Nephron (organoid): Measurements from ENCODE around the gene COPS3.
"Not testable (repeated sequence)": the region's sequence is repeated elsewhere in the genome, so short reads cannot be mapped to it uniquely, and the experiment has no call there.

Source experiments
- H3K27ac Mint-ChIP-seq, 3 experiments: 2 replicates each; pipeline ENCODE4 v1.8.0; 2020; ENCODE audit warnings: mixed read lengths in 3 of 3, mild to moderate bottlenecking in 2 of 3, moderate library complexity in 1 of 3
- H3K27me3 Mint-ChIP-seq: 2 replicates; pipeline ENCODE4 v1.8.0; 2021; ENCODE audit warnings: low read depth, mild to moderate bottlenecking, moderate library complexity, mixed read lengths
- H3K36me3 Mint-ChIP-seq: 2 replicates; pipeline ENCODE4 v1.8.0; 2020; ENCODE audit warnings: low read depth, mixed read lengths
- H3K4me1 Mint-ChIP-seq: 2 replicates; pipeline ENCODE4 v1.8.0; 2020; ENCODE audit warnings: mixed read lengths
- H3K4me3 Mint-ChIP-seq, 3 experiments: 2 replicates each; pipeline ENCODE4 v1.8.0; 2020; ENCODE audit warnings: mild to moderate bottlenecking in 3 of 3, mixed read lengths in 3 of 3, moderate library complexity in 2 of 3
- H3K9me3 Mint-ChIP-seq: 2 replicates; pipeline ENCODE4 v1.8.0; 2020; ENCODE audit warnings: mixed read lengths
- TF ChIP-seq, protein P1 (sequence below), 3 experiments: fragments of 200-600 bp; sonication (generic); IDR thresholded peaks; one replicate each; pipeline ENCODE4 v1.5.0; 2021; ENCODE audit warnings: antibody characterized with exemption in 3 of 3; ENCODE audit not compliant: unreplicated experiment in 3 of 3

The COPS3 gene

DNA sequence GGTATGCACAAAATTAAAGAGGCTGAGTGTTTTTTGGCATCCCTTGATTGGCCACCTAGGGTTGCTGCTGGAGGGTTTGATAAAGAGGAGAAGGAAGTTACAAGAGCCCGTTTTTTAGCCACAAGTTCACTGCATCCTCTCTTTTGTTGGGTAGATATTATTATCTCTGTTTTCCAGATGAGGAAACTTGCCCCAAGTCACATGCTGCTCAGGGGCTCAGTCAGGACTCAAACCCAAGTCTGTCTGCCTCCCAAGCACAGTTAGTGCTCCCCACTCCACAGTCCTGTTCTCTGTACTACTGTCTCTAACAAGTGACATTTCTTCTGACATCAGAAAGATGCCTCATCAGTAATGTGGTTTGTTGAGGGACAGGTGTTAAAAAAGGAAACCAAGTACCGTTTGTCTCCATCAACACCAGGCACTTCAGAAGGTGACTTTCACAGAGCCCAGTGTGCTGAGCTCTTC is 23.5 kb upstream of the COPS3 start:
- Mint-ChIP-seq H3K36me3 (peaks cover 4% of the 10 kb centered on the region), H3K27ac (peak overlapping the region in 2 of 3 experiments; percentile 38 to 48), H3K27me3 (no peaks in the 10 kb centered on the region), H3K4me1 (peaks cover 19% of the 10 kb centered on the region), H3K4me3 (peak overlapping the region; percentile 75 to 86 (median 82)), H3K9me3 (no peaks in the 10 kb centered on the region)
- TF ChIP-seq, protein P1, sequence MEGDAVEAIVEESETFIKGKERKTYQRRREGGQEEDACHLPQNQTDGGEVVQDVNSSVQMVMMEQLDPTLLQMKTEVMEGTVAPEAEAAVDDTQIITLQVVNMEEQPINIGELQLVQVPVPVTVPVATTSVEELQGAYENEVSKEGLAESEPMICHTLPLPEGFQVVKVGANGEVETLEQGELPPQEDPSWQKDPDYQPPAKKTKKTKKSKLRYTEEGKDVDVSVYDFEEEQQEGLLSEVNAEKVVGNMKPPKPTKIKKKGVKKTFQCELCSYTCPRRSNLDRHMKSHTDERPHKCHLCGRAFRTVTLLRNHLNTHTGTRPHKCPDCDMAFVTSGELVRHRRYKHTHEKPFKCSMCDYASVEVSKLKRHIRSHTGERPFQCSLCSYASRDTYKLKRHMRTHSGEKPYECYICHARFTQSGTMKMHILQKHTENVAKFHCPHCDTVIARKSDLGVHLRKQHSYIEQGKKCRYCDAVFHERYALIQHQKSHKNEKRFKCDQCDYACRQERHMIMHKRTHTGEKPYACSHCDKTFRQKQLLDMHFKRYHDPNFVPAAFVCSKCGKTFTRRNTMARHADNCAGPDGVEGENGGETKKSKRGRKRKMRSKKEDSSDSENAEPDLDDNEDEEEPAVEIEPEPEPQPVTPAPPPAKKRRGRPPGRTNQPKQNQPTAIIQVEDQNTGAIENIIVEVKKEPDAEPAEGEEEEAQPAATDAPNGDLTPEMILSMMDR (IDR thresholded peaks at IDR 0.05; ENCODE audit: unreplicated experiment in 3 of 3) = no peak

DNA sequence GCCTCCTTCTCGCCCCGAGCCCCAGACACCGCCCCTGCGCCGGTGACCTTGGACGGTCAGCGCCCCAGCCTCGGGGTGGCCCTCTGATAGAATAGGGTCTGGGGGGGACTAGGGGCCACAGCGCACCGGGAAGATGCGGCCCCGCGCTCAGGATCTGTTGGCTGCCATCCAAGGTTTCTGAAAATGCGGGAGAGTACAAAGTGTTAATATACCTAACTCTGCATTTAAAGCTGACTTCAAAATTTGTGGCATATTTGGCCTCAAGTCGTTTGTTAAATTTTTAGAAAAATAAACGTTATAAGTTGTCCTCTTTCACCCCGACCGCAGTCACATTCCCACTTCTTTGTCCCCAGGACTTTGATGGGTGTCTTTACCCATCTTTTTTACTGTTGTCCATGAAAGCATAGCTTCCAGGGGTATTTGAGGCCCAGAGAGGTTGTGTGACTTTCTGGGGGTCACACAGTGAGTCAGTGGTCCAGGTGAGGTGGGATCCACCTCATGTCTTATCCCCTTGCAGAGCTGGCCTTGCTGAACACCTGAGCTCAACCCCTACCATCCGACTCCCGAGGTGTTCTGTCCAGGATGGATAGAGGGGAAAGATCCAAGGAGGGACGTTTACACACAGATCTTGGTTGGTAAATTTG is 22.9 kb upstream of the COPS3 start:
- Mint-ChIP-seq H3K9me3 (no peaks in the 10 kb centered on the region), H3K4me1 (peaks cover 19% of the 10 kb centered on the region), H3K4me3 (peak overlapping the region; percentile 75 to 86 (median 82)), H3K27ac (peak overlapping the region; percentile 38 to 48 (median 38)), H3K27me3 (no peaks in the 10 kb centered on the region), H3K36me3 (peaks cover 4% of the 10 kb centered on the region)
- TF ChIP-seq, protein P1 (IDR thresholded peaks at IDR 0.05; ENCODE audit: unreplicated experiment in 3 of 3) = no peak

DNA sequence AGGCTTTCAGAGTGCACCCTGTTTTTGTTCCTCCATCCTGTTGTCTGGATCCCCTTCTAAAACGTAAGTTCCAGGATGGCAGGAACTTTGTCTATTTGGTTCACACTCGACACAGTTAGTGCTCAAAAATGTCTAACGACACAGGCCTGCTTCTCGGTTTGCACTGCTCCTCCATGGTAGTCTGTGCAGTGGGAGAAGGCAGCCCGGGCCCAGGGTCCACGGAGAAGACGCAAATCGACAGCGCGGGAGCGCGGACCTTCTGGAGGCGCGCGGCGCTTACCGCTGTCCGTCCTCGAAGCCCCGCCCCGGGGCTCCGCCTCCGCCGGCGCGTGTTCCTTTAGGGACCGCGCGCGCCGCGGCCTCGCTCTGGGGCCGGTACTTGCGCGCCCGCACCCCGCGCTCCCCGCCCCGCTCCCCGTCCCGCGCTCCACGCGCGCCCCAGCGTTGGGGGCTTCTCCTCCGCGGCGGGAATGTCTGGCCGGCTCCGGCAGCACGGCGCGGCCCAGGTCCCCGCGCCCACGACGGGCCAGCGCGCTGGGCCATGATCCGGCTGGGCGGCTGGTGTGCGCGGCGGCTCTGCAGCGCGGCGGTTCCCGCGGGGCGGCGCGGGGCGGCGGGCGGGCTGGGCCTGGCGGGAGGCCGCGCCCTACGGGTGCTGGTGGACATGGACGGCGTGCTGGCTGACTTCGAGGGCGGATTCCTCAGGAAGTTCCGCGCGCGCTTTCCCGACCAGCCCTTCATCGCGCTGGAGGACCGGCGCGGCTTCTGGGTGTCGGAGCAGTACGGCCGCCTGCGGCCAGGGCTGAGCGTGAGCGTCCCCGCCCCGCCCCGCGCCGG is 22.2 kb upstream of the COPS3 start, which contains the start of gene NT5M:
Gene NT5M (plus strand): TSS at position 364 of the 837 bp plus-strand sequence. CDS start 178 bp downstream, at position 542.
- Mint-ChIP-seq H3K36me3 (no peaks in the 10 kb centered on the region), H3K9me3 (no peaks in the 10 kb centered on the region), H3K4me3 (peak within 1 kb of the TSS; percentile 89 to 97 (median 96)), H3K4me1 (peaks cover 19% of the 10 kb centered on the region), H3K27me3 (no peaks in the 10 kb centered on the region), H3K27ac (peak within 1 kb of the TSS; percentile 77 to 92 (median 91))
- TF ChIP-seq, protein P1 (IDR thresholded peaks at IDR 0.05; ENCODE audit: unreplicated experiment in 3 of 3) = no peak

DNA sequence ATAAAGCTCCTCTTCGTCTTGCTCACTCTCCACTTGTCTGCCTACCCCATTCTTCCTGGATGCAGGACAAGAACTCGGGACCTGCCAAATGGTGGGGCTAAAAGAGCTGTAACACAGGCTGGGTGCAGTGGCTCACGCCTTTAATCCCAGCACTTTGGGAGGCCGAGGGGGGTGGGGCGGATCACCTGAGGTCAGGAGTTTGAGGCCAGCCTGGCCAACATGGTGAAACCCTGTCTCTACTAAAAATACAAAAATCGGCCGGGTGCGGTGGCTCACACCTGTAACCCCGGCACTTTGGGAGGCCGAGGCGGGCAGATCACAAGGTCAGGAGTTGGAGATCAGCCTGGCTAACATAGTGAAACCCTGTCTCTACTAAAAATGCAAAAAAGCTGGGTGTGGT is 20.6 kb upstream of the COPS3 start:
- Mint-ChIP-seq H3K4me1 (peaks cover 19% of the 10 kb centered on the region), H3K27ac (peak overlapping the region in 2 of 3 experiments; percentile 58 to 67), H3K4me3 (peak overlapping the region; percentile 54 to 89 (median 81))
- H3K9me3 Mint-ChIP-seq, H3K36me3 Mint-ChIP-seq, H3K27me3 Mint-ChIP-seq: not testable (repeated sequence)

DNA sequence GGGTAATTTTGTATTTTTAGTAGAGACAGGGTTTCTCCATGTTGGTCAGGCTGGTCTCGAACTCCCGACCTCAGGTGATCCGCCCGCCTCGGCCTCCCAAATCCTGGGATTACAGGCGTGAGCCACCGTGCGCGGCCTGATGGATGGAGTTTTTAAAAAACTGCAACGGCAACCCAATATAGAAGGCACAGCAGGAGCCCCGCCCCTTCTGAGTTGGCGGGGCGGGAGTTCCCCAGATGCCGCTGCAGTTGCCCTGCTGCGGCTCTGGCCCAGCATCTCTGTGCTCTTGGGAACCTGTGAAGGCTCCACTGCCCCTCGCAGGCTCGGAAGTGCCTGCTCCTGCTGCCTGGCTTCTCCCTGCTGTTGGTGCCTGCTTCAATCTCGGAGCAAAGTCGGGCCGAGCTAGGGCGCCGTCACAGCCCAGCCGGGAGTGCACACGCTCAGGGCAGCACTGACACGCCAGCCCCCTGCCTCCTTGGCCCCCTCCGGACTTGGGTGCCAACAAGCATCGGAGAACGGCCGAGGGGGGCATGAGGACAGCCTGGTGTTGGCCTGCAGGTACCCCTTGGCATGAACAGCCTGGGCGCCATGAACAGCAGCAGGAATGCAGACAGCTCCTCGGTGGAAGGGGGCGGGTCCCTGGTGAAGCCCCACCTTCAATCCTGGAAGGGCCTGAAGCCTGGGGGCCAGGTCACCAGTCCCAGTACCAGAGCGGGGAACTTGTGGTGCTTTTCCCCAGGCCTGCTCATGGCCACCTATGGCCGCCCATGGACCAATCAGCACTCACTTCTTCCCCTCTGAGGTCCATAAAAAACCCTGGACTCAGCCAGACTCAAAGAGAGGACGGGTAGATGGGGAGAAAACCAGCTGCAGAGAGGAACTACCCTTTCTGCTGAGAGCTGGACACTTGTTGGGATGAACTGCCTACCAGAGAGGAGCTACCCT is 19.9 kb upstream of the COPS3 start:
- peak overlapping the region; percentile 54 to 89 (median 81) for H3K4me3 Mint-ChIP-seq
- H3K27ac Mint-ChIP-seq = peak overlapping the region in 2 of 3 experiments; percentile 58 to 67
- H3K4me1 Mint-ChIP-seq = peaks cover 19% of the 10 kb centered on the region
- H3K27me3 Mint-ChIP-seq = no peaks in the 10 kb centered on the region
- TF ChIP-seq, protein P1 (IDR thresholded peaks at IDR 0.05; ENCODE audit: unreplicated experiment in 3 of 3) = no peak
- H3K9me3 Mint-ChIP-seq = no peaks in the 10 kb centered on the region
- no peaks in the 10 kb centered on the region for H3K36me3 Mint-ChIP-seq
